Neuron (in vitro differentiated cells): ENCODE data around the gene LEF1.
"Not testable (repeated sequence)": the region's sequence is repeated elsewhere in the genome, so short reads cannot be mapped to it uniquely, and the experiment has no call there.

Experiments
- H2AFZ ChIP-seq: one replicate; pipeline ENCODE4 v1.6.1; 2013; ENCODE audit warnings: low read depth, mild to moderate bottlenecking, inconsistent platforms, low read length, moderate library complexity
- H3K27me3 ChIP-seq: one replicate; pipeline ENCODE4 v1.6.1; 2013; ENCODE audit warnings: low read length; ENCODE audit not compliant: insufficient read depth
- H3K36me3 ChIP-seq: one replicate; pipeline ENCODE4 v1.6.1; 2013; ENCODE audit warnings: low read length; ENCODE audit not compliant: insufficient read depth
- H3K4me1 ChIP-seq: one replicate; pipeline ENCODE4 v1.6.1; 2013; ENCODE audit warnings: low read length; ENCODE audit not compliant: insufficient read depth
- H3K4me3 ChIP-seq: 2 replicates; pipeline ENCODE4 v1.5.1; 2013; ENCODE audit warnings: mild to moderate bottlenecking, low read length, moderate library complexity
- H3K9me3 ChIP-seq: one replicate; pipeline ENCODE4 v1.6.1; 2013; ENCODE audit warnings: low read length

The LEF1 gene

GRCh38 chr4:108018884-108019187 is 149.9 kb downstream of the LEF1 start:
- no peaks in the 10 kb centered on the region for H3K27me3 ChIP-seq
- H3K4me3 ChIP-seq = no peak overlapping the region
- no peaks in the 10 kb centered on the region for H3K4me1 ChIP-seq
- H3K9me3 ChIP-seq = peaks cover 2% of the 10 kb centered on the region
- peaks cover 35% of the 10 kb centered on the region for H3K36me3 ChIP-seq
- no peak overlapping the region for H2AFZ ChIP-seq

- Histone ChIP-seq H3K9me3 (peaks cover 2% of the 10 kb centered on the region), H3K4me1 (no peaks in the 10 kb centered on the region), H3K4me3 (no peak overlapping the region), H3K36me3 (peaks cover 29% of the 10 kb centered on the region), H2AFZ (no peak overlapping the region), H3K27me3 (no peaks in the 10 kb centered on the region)
These were observed 150.5 kb downstream of the LEF1 start for GRCh38 chr4:108018040-108018883.

GRCh38 chr4:108013955-108014354 is 154.8 kb downstream of the LEF1 start:
- Histone ChIP-seq H3K36me3 (peaks cover 27% of the 10 kb centered on the region), H3K4me1 (no peaks in the 10 kb centered on the region), H2AFZ (no peak overlapping the region), H3K9me3 (peaks cover 6% of the 10 kb centered on the region), H3K4me3 (no peak overlapping the region), H3K27me3 (no peaks in the 10 kb centered on the region)

GRCh38 chr4:108013327-108013726 is 155.4 kb downstream of the LEF1 start:
- no peak overlapping the region for H3K4me3 ChIP-seq
- H3K27me3 ChIP-seq = no peaks in the 10 kb centered on the region
- H3K9me3 ChIP-seq = peaks cover 6% of the 10 kb centered on the region
- H3K36me3 ChIP-seq = peaks cover 27% of the 10 kb centered on the region
- H3K4me1 ChIP-seq = no peaks in the 10 kb centered on the region
- no peak overlapping the region for H2AFZ ChIP-seq

- not testable (repeated sequence) for H3K4me1 ChIP-seq, H2AFZ ChIP-seq, H3K4me3 ChIP-seq, H3K27me3 ChIP-seq, H3K9me3 ChIP-seq
- H3K36me3 ChIP-seq = peaks cover 27% of the 10 kb centered on the region
These were observed 156.3 kb downstream of the LEF1 start for GRCh38 chr4:108012382-108012781.

- Histone ChIP-seq H3K4me3 (no peak overlapping the region), H3K27me3 (no peaks in the 10 kb centered on the region), H3K36me3 (peaks cover 23% of the 10 kb centered on the region), H3K4me1 (no peaks in the 10 kb centered on the region), H3K9me3 (peaks cover 6% of the 10 kb centered on the region), H2AFZ (no peak overlapping the region)
These were observed 158.6 kb downstream of the LEF1 start for GRCh38 chr4:108010167-108010566.

GRCh38 chr4:108008721-108009120 is 160.0 kb downstream of the LEF1 start:
- no peak overlapping the region for H2AFZ ChIP-seq
- H3K4me3 ChIP-seq = no peak overlapping the region
- H3K36me3 ChIP-seq = peaks cover 15% of the 10 kb centered on the region
- peaks cover 3% of the 10 kb centered on the region for H3K9me3 ChIP-seq
- H3K27me3 ChIP-seq = no peaks in the 10 kb centered on the region
- H3K4me1 ChIP-seq = no peaks in the 10 kb centered on the region

- no peaks in the 10 kb centered on the region for H3K27me3 ChIP-seq
These were observed 160.7 kb downstream of the LEF1 start for GRCh38 chr4:108007984-108008383.

GRCh38 chr4:108006361-108006760 is 162.4 kb downstream of the LEF1 start:
- Histone ChIP-seq H2AFZ (no peak overlapping the region), H3K9me3 (peaks cover 9% of the 10 kb centered on the region), H3K4me1 (no peaks in the 10 kb centered on the region), H3K4me3 (no peak overlapping the region), H3K27me3 (no peaks in the 10 kb centered on the region), H3K36me3 (peaks cover 11% of the 10 kb centered on the region)

More at GRCh38 chr4:108007984-108008383, 160.7 kb downstream of the LEF1 start:
- peaks cover 3% of the 10 kb centered on the region for H3K9me3 ChIP-seq
- H3K36me3 ChIP-seq = peaks cover 13% of the 10 kb centered on the region
- H3K4me1 ChIP-seq = no peaks in the 10 kb centered on the region
- H3K4me3 ChIP-seq = no peak overlapping the region
- H2AFZ ChIP-seq = no peak overlapping the region

GRCh38 chr4:108005807-108006206 is 162.9 kb downstream of the LEF1 start:
- Histone ChIP-seq H3K4me3 (no peak overlapping the region), H2AFZ (no peak overlapping the region), H3K36me3 (peaks cover 6% of the 10 kb centered on the region), H3K9me3 (peaks cover 8% of the 10 kb centered on the region), H3K27me3 (no peaks in the 10 kb centered on the region), H3K4me1 (no peaks in the 10 kb centered on the region)

GRCh38 chr4:108004646-108005045 is 164.1 kb downstream of the LEF1 start:
- H3K36me3 ChIP-seq = peaks cover 4% of the 10 kb centered on the region
- no peak overlapping the region for H2AFZ ChIP-seq
- H3K9me3 ChIP-seq = peaks cover 8% of the 10 kb centered on the region
- no peak overlapping the region for H3K4me3 ChIP-seq
- no peaks in the 10 kb centered on the region for H3K27me3 ChIP-seq
- H3K4me1 ChIP-seq = no peaks in the 10 kb centered on the region

GRCh38 chr4:108003982-108004515 is 164.7 kb downstream of the LEF1 start:
- Histone ChIP-seq H2AFZ (no peak overlapping the region), H3K4me3 (no peak overlapping the region), H3K4me1 (no peaks in the 10 kb centered on the region), H3K9me3 (peaks cover 8% of the 10 kb centered on the region), H3K27me3 (no peaks in the 10 kb centered on the region), H3K36me3 (peaks cover 4% of the 10 kb centered on the region)

- Histone ChIP-seq H3K9me3 (peaks cover 8% of the 10 kb centered on the region), H2AFZ (no peak overlapping the region), H3K27me3 (no peaks in the 10 kb centered on the region), H3K4me3 (no peak overlapping the region), H3K36me3 (peaks cover 7% of the 10 kb centered on the region), H3K4me1 (no peaks in the 10 kb centered on the region)
These were observed 167.1 kb downstream of the LEF1 start for GRCh38 chr4:108001540-108002135.
